ENCODE results near the gene PHGDH. TPM values are rescaled to one million over a fixed set of nuclear protein-coding genes. Genes with fewer than 3 reads are reported as not detected.
A peak's percentile ranks its signal among the peaks of the same experiment; 100 is the strongest.

Gene PHGDH
- total RNA-seq, 1 donor from 2014 or later = 452 TPM

GRCh38 chr1:119712342-119713038, 756 bp downstream of the PHGDH start:
- peak overlapping the region; percentile 97 for H3K4me3 Mint-ChIP-seq (ENCODE audit: low read depth)
- peak overlapping the region; percentile 97 for H3K27ac Mint-ChIP-seq
- DNase-seq (ENCODE audit: low spot score, unreplicated experiment) = peak; percentile 62
- H3K36me3 Mint-ChIP-seq (ENCODE audit: insufficient read depth) = peaks cover 2% of the 10 kb centered on the region
- TF ChIP-seq CTCF (IDR thresholded peaks at IDR 0.05; ENCODE audit: unreplicated experiment) = no peak
- H3K9me3 Mint-ChIP-seq (ENCODE audit: low read depth) = no peaks in the 10 kb centered on the region
- no peaks in the 10 kb centered on the region for H3K27me3 Mint-ChIP-seq
- H3K4me1 Mint-ChIP-seq (ENCODE audit: low read depth) = peaks cover 38% of the 10 kb centered on the region

GRCh38 chr1:119713039-119713748, 1.5 kb downstream of the PHGDH start:
- peaks cover 3% of the 10 kb centered on the region for H3K36me3 Mint-ChIP-seq (ENCODE audit: insufficient read depth)
- peak overlapping the region; percentile 97 for H3K4me3 Mint-ChIP-seq (ENCODE audit: low read depth)
- no peak for TF ChIP-seq CTCF (IDR thresholded peaks at IDR 0.05; ENCODE audit: unreplicated experiment)
- peak overlapping the region; percentile 97 for H3K27ac Mint-ChIP-seq
- H3K4me1 Mint-ChIP-seq (ENCODE audit: low read depth) = peaks cover 43% of the 10 kb centered on the region
- DNase-seq (ENCODE audit: low spot score, unreplicated experiment) = no peak
- no peaks in the 10 kb centered on the region for H3K9me3 Mint-ChIP-seq (ENCODE audit: low read depth)
- no peaks in the 10 kb centered on the region for H3K27me3 Mint-ChIP-seq

- peaks cover 3% of the 10 kb centered on the region for H3K36me3 Mint-ChIP-seq (ENCODE audit: insufficient read depth)
- no peaks in the 10 kb centered on the region for H3K9me3 Mint-ChIP-seq (ENCODE audit: low read depth)
- peak overlapping the region; percentile 97 for H3K27ac Mint-ChIP-seq
- no peak for TF ChIP-seq CTCF (IDR thresholded peaks at IDR 0.05; ENCODE audit: unreplicated experiment)
- H3K27me3 Mint-ChIP-seq = no peaks in the 10 kb centered on the region
- peaks cover 50% of the 10 kb centered on the region for H3K4me1 Mint-ChIP-seq (ENCODE audit: low read depth)
- DNase-seq (ENCODE audit: low spot score, unreplicated experiment) = no peak
- H3K4me3 Mint-ChIP-seq (ENCODE audit: low read depth) = peak overlapping the region; percentile 97
Measured at GRCh38 chr1:119713749-119714456, 2.2 kb downstream of the PHGDH start.

GRCh38 chr1:119714583-119714982, 2.8 kb downstream of the PHGDH start:
- TF ChIP-seq CTCF (IDR thresholded peaks at IDR 0.05; ENCODE audit: unreplicated experiment) = no peak
- no peak for DNase-seq (ENCODE audit: low spot score, unreplicated experiment)
- Mint-ChIP-seq H3K4me3 (ENCODE audit: low read depth) (peak overlapping the region; percentile 97), H3K27ac (peak overlapping the region; percentile 97), H3K4me1 (ENCODE audit: low read depth) (peaks cover 56% of the 10 kb centered on the region), H3K27me3 (no peaks in the 10 kb centered on the region), H3K36me3 (ENCODE audit: insufficient read depth) (peaks cover 3% of the 10 kb centered on the region), H3K9me3 (ENCODE audit: low read depth) (no peaks in the 10 kb centered on the region)

GRCh38 chr1:119715542-119715941, 3.8 kb downstream of the PHGDH start:
- no peak for DNase-seq (ENCODE audit: low spot score, unreplicated experiment)
- H3K4me1 Mint-ChIP-seq (ENCODE audit: low read depth) = peaks cover 64% of the 10 kb centered on the region
- H3K4me3 Mint-ChIP-seq (ENCODE audit: low read depth) = peak overlapping the region; percentile 66
- H3K27me3 Mint-ChIP-seq = no peaks in the 10 kb centered on the region
- TF ChIP-seq CTCF (IDR thresholded peaks at IDR 0.05; ENCODE audit: unreplicated experiment) = no peak
- no peaks in the 10 kb centered on the region for H3K9me3 Mint-ChIP-seq (ENCODE audit: low read depth)
- peaks cover 9% of the 10 kb centered on the region for H3K36me3 Mint-ChIP-seq (ENCODE audit: insufficient read depth)
- H3K27ac Mint-ChIP-seq = peak overlapping the region; percentile 93

Data from progenitor cell of endocrine pancreas (in vitro differentiated cells).